ENCODE data around the gene ZNF70.

Gene ZNF70

DNA sequence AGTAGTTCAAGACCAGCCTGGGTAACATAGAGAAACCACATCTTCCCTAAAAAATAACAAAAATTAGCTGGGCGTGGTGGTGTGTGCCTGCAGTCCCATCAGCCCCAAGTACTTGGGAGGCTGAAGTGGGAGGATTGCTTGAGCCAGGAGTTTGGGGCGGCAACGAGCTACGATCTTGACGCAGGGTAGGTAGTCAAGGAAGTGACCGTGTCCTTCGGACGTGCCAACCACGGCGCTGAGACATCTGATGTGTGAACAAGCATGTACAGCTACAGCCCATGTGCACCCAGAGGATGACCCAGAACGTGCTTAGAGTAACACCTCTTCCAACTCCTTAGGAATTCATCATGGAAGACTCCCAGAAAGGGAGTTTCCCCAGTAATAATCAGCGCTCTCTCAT lies 38.7 kb downstream of the ZNF70 start:
- TF ChIP-seq CTCF (IDR thresholded peaks at IDR 0.05) (no peak), ZFX (IDR thresholded peaks at IDR 0.05; ENCODE audit: borderline replicate concordance) (no peak)
- no peak overlapping the region for H3K27ac ChIP-seq

- TF ChIP-seq ZFX (IDR thresholded peaks at IDR 0.05; ENCODE audit: borderline replicate concordance) (no peak), CTCF (IDR thresholded peaks at IDR 0.05) (no peak)
- no peak overlapping the region for H3K27ac ChIP-seq
Observed at GRCh38 chr22:23709107-23709506, 41.8 kb downstream of the ZNF70 start.

DNA sequence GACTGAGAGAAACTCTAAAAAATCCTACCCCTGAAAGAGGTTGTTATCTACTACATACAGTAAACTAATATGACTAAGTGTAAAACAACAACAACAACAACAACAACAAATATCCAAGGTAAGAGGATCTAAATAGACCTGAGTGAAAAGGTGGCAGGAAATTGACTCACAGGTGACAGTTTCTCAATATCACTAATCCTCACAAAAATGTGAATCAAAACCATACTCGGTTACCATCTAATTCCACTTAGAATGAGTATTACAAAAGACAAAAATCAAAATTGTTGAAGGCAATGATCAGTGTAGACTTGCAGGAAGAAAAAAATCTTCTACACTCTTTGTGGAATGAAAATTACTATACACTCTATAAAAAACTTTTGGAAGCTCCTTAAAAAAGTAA lies 42.6 kb downstream of the ZNF70 start:
- no peak for TF ChIP-seq ZFX (IDR thresholded peaks at IDR 0.05; ENCODE audit: borderline replicate concordance)
- no peak for TF ChIP-seq CTCF (IDR thresholded peaks at IDR 0.05)
- no peak overlapping the region for H3K27ac ChIP-seq

DNA sequence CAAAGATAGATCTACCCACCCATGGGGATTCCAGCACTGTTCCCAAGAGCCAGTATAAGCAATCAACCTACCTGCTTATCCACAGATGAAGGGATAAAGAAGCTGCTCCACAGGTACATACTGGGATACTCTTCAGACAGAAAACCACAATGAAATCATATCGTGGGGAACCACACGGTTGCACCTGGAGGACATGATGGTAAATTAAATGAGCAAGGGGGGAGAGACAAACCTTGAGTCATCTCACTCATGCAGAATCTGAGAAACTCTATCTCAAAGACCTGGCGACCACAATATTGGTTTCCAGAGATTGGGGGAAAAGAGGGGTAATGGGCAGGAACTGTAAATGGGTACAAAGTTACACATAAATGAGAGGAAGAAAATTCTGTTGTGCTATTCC lies 45.6 kb downstream of the ZNF70 start:
- H3K27ac ChIP-seq: no peak overlapping the region
- TF ChIP-seq ZFX (IDR thresholded peaks at IDR 0.05; ENCODE audit: borderline replicate concordance): no peak
- TF ChIP-seq CTCF (IDR thresholded peaks at IDR 0.05): no peak

DNA sequence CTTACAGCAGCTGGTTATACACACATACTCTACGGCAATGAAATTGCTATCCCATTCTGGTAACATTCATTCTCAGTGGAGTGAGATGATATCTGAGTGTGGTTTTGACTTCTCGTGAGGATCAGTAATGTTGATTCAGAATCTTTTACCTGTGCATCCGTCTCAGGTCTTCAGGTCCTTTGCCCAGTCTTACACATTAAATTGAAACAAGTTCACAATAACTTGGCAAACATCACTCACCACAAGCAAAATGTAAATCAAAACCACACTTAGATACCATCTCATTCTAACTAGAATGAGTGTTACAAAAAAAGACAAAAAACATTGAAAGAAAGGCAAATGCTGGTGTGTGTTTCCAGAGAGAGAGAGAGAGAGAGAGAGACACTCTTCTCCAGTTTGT lies 46.1 kb downstream of the ZNF70 start:
- no peak overlapping the region for H3K27ac ChIP-seq
- no peak for TF ChIP-seq ZFX (IDR thresholded peaks at IDR 0.05; ENCODE audit: borderline replicate concordance)
- no peak for TF ChIP-seq CTCF (IDR thresholded peaks at IDR 0.05)

DNA sequence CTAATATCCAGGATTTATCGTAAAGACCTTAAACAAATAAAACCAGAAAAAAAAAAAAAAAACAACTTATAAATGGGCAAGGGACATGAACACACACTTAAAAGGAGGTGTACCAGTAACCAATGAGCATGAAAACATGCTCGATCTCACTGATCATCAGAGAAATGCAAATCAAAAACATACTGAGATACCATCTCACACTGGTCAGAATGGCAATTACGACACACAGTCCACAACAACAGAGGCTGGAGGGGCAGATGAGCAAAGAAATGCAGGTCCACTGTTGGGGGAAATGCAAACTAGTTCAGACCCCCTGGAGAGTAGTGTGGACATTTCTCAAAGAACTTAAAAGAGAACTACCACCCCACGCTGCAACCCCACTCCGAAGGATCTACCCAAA lies 46.9 kb downstream of the ZNF70 start:
- no peak overlapping the region for H3K27ac ChIP-seq
- no peak for TF ChIP-seq ZFX (IDR thresholded peaks at IDR 0.05; ENCODE audit: borderline replicate concordance)
- no peak for TF ChIP-seq CTCF (IDR thresholded peaks at IDR 0.05)

DNA sequence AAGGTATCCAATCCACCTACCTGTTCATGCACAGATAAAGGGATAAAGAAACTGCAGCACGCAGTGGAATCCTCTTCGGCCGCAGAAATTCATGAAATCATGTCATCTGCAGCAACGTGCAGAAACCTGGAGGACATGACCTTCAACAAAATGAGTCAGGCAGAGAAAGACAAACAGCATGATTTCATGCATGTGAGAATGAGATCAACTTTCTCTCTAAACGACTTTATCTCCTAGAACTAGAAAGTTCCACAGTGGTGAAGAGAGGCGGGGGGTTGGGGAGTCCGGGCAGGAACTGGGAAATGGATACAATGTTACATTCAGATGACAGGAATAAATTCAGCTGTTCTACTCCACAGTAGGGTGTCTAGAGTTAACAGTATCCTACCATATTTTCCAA lies 50.2 kb downstream of the ZNF70 start:
- H3K27ac ChIP-seq: no peak overlapping the region
- TF ChIP-seq CTCF (IDR thresholded peaks at IDR 0.05): no peak
- TF ChIP-seq ZFX (IDR thresholded peaks at IDR 0.05; ENCODE audit: borderline replicate concordance): no peak

Measured in 22Rv1 (cell line).